Epithelial cell of proximal tubule (primary cell): ENCODE results near the gene EXD3. TPM values are rescaled to one million over a fixed set of nuclear protein-coding genes. Genes with fewer than 3 reads are reported as not detected.

Experiments
- DNase-seq: peaks from one replicate; pipeline ENCODE4 v3.0.0-alpha.2; 2011; ENCODE audit warnings: low read depth
- H3K4me3 ChIP-seq: 2 replicates; pipeline ENCODE4 v1.5.1; 2011; ENCODE audit warnings: low read depth, mild to moderate bottlenecking, low read length
- CTCF ChIP-seq: conservative IDR thresholded peaks from 2 replicates; pipeline ENCODE4 v1.5.1; 2012; ENCODE audit warnings: low read depth, mild to moderate bottlenecking, low read length
- total RNA-seq: library from RNA; depleted of rRNA; stranded (reverse); fragments of >200 nt; gene quantifications from 2 replicates; pipeline ENCODE4 v1.2.3, GENCODE V29; 2015

Gene EXD3
- total RNA-seq, 1 donor from 2014 or later, result 29.2 TPM

GRCh38 chr9:137295238-137295811 lies 127.6 kb downstream of the EXD3 start:
- peak overlapping the region; percentile 16 for H3K4me3 ChIP-seq
- peak; percentile 30 for TF ChIP-seq CTCF
- no peak for DNase-seq

- no peak overlapping the region for H3K4me3 ChIP-seq
- no peak for DNase-seq
- peak; percentile 26 for TF ChIP-seq CTCF
Measured at GRCh38 chr9:137294681-137295237, 128.2 kb downstream of the EXD3 start.

- TF ChIP-seq CTCF, result no peak
Measured at GRCh38 chr9:137294091-137294680, 128.8 kb downstream of the EXD3 start.

GRCh38 chr9:137293482-137294090 lies 129.4 kb downstream of the EXD3 start:
- peak overlapping the region; percentile 45 for H3K4me3 ChIP-seq
- TF ChIP-seq CTCF, result no peak
- DNase-seq, result no peak

More at GRCh38 chr9:137294091-137294680, 128.8 kb downstream of the EXD3 start:
- H3K4me3 ChIP-seq, result peak overlapping the region; percentile 45
- no peak for DNase-seq

GRCh38 chr9:137293094-137293481 lies 129.9 kb downstream of the EXD3 start:
- no peak overlapping the region for H3K4me3 ChIP-seq
- DNase-seq, result no peak
- TF ChIP-seq CTCF, result no peak

GRCh38 chr9:137286975-137287383 lies 136.0 kb downstream of the EXD3 start:
- peak; percentile 76 for TF ChIP-seq CTCF
- no peak for DNase-seq
- no peak overlapping the region for H3K4me3 ChIP-seq
